Measurements from ENCODE around the gene SMG6. TPM values are rescaled to one million over a fixed set of nuclear protein-coding genes. Genes with fewer than 3 reads are reported as not detected.

Gene SMG6
- total and polyA plus RNA-seq, 2 donors (not counting 3 experiments of a cell fraction or from before 2014, with no cell fraction given) = 40.1 to 42.2 TPM

GRCh38 chr17:2035541-2036488 lies 267.8 kb downstream of the SMG6 start:
- TF ChIP-seq FOS (IDR thresholded peaks at IDR 0.05; ENCODE audit: borderline replicate concordance, insufficient read depth, low read length) (no peak), GATA2 (IDR thresholded peaks at IDR 0.05; ENCODE audit: insufficient read depth, insufficient read length, low read depth, low read length) (no peak), JUN (IDR thresholded peaks at IDR 0.05; ENCODE audit: borderline replicate concordance, insufficient read depth, insufficient read length, low read depth) (no peak), POLR2A (IDR thresholded peaks at IDR 0.05; ENCODE audit: low read depth, low read length) (no peak), MAX (IDR thresholded peaks at IDR 0.05; ENCODE audit: insufficient read depth, insufficient read length) (no peak), MYC (IDR thresholded peaks at IDR 0.05; ENCODE audit: low read depth, low read length) (no peak), POLR2AphosphoS5 (IDR thresholded peaks at IDR 0.05; ENCODE audit: insufficient read depth, low read depth, low read length) (no peak)
- H3K4me2 ChIP-seq (ENCODE audit: insufficient read depth, low read length) = no peak overlapping the region
- no peak overlapping the region for H3K4me3 ChIP-seq (replicated peaks in 1 of 3; ENCODE audit: insufficient read depth in 1 of 3, low read depth in 1 of 3, low read length in 3 of 3)
- intact Hi-C loops (cut with micrococcal nuclease) (no loop called here), dilution Hi-C loops (cut with MboI; ENCODE audit: extremely low pct_ligation_motif_present, low sequenced_read_pairs) (no loop called here)
- no peak overlapping the region for H3K9ac ChIP-seq (replicated peaks; ENCODE audit: extremely low read depth, insufficient read depth, low read length)
- H2AFZ ChIP-seq (ENCODE audit: low read depth, low read length) = no peak overlapping the region
- FAIRE-seq = no peak
- ChIA-PET POLR2A (no interaction called here), CTCF (no interaction called here)
- no peaks in the 10 kb centered on the region for H3K27me3 ChIP-seq (ENCODE audit: control insufficient read depth in 2 of 2, insufficient read depth in 2 of 2, low read length in 2 of 2)
- H3K9me1 ChIP-seq (replicated peaks; ENCODE audit: control insufficient read depth, extremely low read depth, insufficient read depth, low read length) = no peaks in the 10 kb centered on the region
- no peaks in the 10 kb centered on the region for H4K20me1 ChIP-seq (replicated peaks; ENCODE audit: control insufficient read depth, extremely low read depth, insufficient read depth, low read length)
- peaks cover 3 to 24% of the 10 kb centered on the region in 2 experiments for H3K36me3 ChIP-seq (ENCODE audit: control insufficient read depth in 2 of 2, extremely low read depth in 1 of 2, insufficient read depth in 2 of 2, low read length in 2 of 2)
- no peak for DNase-seq (ENCODE audit: low read depth, low spot score)
- peaks cover 4% of the 10 kb centered on the region for H3K79me2 ChIP-seq (ENCODE audit: control insufficient read depth, insufficient read depth, low read length)
- no peak overlapping the region for H3K27ac ChIP-seq (ENCODE audit: insufficient read depth, low read depth, low read length)
- peaks cover 3% of the 10 kb centered on the region for H3K4me1 ChIP-seq (ENCODE audit: control insufficient read depth, extremely low read depth, insufficient read depth, low read length)
- no TSS peak for BruUV-seq (replicated peaks)
- H3K9me3 ChIP-seq (replicated peaks; ENCODE audit: control insufficient read depth, insufficient read depth, low read length) = no peaks in the 10 kb centered on the region
